Activated T-cell treated with anti-CD3 and anti-CD28 coated beads, Interleukin-2, amount 50 U/mL, for 48 hours (primary cell): ENCODE results near the gene CCKAR.

ENCODE experiments used
- DNase-seq, 2 experiments: peaks; one replicate each; pipeline ENCODE4 v3.0.0-alpha.2; 2020

The CCKAR gene

GRCh38 chr4:26457412-26457811 lies 32.9 kb downstream of the CCKAR start:
- peak in 1 of 2 experiments; percentile 2 for DNase-seq

- no peak for DNase-seq
These were observed 34.7 kb downstream of the CCKAR start for GRCh38 chr4:26455571-26455970.

DNA sequence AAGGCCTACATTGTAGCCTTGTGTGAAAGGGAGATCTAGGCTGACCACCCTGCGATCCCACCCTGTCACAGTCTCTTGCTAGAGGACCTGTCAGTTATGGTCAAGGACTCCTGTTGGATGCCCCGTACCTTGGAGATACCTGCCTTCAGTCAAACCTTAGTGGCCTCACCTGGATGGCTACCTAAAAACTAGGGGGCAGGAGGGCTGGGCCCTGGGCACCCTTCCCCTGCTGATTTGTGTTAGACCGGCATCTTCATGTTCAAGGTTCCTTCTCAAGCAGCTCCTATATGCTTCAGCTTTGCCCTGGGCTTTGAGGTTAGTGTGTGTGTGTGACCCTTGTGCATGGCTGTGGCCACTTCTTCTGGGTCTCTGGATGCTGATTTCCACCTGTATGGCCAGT lies 35.3 kb downstream of the CCKAR start:
- DNase-seq = no peak

DNA sequence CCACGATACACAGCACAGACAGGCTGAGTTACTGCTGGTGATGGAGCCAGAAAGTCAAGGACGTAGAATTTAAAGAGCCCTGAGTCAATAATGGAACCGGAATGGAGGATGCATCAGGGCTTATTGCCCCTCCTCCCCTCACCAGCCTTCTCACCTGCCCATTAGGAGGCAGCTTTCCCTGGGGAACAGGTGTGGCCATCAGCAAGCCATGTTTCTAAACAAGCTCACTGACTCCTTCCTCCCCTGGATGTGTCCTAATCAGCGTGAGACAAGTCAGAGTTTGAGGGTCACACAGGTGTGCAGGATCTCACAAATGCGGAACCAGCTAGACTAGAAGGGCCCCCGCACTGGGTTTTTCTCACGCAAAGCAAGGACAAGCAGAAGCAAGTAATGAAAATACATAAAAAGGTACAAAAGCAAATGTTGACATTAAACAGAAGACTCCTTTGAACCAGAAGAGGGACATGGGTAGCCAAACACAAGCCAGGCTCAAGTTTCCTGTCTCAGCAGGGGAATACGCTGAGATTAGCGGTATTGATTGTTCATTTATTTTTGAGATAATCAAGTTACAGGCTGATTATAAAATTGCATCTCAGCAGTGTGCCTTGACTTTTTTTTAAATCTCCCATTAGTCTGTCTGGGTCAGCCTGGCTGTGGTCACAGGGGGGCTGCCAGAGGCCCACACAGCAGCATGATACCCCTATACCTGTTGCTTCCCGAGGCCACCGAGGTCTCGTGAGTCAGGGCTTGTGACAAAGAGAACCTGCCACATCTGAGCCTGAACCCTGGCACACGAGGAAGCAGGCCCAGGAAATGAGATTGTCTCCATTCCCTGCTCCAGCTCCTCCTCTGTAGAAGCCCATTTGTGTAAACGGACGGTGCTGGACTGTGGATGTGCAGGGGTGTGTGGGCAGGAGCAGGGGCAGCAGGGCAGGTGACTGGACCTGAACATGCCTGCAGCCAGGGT lies 37.4 kb downstream of the CCKAR start:
- DNase-seq = no peak

DNA sequence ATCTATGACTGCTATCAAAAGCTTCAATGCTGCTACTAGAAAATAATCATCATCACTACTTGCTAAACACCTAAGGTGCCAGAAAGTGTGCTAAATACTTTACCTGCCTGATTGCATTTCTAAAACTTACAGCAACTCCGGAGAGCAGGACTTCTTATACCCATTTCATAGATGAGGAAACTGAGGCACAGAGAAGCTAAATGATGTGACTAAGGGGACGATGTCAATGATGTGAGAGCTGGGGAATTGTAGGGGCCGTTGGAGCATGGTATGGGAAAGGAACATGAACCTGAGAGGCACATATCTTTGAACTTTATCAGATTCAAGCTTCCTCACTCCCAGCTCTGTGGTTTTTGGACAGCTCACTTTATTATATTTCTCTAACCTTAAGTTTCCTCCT lies 38.7 kb downstream of the CCKAR start:
- no peak for DNase-seq

- no peak for DNase-seq
These were observed 39.9 kb downstream of the CCKAR start for GRCh38 chr4:26450418-26450817.

- no peak for DNase-seq
These were observed 42.9 kb downstream of the CCKAR start for GRCh38 chr4:26447378-26447777.

DNA sequence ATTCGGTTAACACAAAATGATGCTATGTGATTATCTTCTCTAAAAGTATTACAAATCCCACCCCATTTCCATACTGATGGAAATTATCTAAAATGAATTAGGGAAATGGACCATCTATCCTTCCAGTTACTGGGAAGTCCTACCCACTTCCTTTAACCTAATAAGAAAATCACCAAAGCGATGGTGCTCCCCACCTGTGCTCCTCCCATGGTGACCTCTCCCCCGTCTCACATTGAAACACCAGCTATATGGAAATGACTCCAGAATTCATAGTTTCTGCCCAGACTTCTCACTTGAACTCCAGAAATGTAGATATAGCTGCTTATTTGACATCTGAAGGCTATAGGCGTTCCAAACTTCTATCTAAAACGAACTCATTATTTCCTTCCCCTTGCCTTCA lies 48.5 kb downstream of the CCKAR start:
- DNase-seq = no peak

- no peak for DNase-seq
These were observed 49.2 kb downstream of the CCKAR start for GRCh38 chr4:26441102-26441501.

- DNase-seq = no peak
These were observed 56.1 kb downstream of the CCKAR start for GRCh38 chr4:26434030-26434639.

- no peak for DNase-seq
These were observed 56.7 kb downstream of the CCKAR start for GRCh38 chr4:26433556-26433955.

DNA sequence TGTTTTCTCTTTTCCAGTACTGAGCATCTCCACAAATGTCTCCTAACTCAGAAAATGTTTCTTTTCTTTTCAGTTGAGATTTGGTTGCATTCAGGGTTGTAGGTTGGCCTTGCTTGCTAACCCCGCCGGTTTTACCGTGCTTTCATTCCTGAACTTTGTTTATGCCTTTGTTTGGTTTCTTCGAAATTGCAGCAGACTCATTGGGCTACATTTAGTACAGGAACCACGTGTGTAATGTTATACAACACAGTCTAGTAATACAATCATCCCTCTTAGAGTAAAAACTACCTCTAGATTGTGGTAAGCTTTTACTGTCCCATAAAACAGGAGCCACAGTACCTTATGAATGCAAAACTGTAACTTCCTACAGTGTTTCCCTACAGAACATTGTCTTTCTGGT lies 57.9 kb downstream of the CCKAR start:
- DNase-seq = no peak

- no peak for DNase-seq
These were observed 58.7 kb downstream of the CCKAR start for GRCh38 chr4:26431461-26432180.
